ENCODE results near the gene MAGI3.

DNA sequence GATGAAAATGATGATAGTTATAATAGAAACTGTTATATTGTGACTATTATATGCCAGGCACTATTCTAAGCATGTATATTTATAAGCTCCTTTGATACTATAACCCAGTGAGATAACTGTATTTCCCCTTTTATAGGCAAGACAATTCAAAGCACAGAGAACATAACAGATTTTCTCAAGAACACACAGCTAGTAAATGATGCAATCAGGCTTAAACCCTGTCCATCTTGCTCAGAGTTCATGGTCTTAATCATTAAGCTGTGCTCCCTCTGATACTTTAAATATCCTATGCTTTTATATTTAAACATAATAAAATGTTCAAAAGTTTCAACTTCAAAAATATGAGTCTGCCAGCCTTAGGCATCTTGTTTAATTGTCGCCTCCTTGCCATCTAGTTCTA, 280.3 kb downstream of the MAGI3 start:
- TF ChIP-seq, protein P1, sequence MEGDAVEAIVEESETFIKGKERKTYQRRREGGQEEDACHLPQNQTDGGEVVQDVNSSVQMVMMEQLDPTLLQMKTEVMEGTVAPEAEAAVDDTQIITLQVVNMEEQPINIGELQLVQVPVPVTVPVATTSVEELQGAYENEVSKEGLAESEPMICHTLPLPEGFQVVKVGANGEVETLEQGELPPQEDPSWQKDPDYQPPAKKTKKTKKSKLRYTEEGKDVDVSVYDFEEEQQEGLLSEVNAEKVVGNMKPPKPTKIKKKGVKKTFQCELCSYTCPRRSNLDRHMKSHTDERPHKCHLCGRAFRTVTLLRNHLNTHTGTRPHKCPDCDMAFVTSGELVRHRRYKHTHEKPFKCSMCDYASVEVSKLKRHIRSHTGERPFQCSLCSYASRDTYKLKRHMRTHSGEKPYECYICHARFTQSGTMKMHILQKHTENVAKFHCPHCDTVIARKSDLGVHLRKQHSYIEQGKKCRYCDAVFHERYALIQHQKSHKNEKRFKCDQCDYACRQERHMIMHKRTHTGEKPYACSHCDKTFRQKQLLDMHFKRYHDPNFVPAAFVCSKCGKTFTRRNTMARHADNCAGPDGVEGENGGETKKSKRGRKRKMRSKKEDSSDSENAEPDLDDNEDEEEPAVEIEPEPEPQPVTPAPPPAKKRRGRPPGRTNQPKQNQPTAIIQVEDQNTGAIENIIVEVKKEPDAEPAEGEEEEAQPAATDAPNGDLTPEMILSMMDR (IDR thresholded peaks at IDR 0.05), result no peak
- TF ChIP-seq POLR2A (IDR thresholded peaks at IDR 0.05), result no peak
